ENCODE data around the gene GALNT18. TPM values are rescaled to one million over a fixed set of nuclear protein-coding genes. Genes with fewer than 3 reads are reported as not detected.

GALNT18 gene
- polyA plus RNA-seq, 3 donors, result 9.4 to 16.5 (median 9.6) TPM

DNA sequence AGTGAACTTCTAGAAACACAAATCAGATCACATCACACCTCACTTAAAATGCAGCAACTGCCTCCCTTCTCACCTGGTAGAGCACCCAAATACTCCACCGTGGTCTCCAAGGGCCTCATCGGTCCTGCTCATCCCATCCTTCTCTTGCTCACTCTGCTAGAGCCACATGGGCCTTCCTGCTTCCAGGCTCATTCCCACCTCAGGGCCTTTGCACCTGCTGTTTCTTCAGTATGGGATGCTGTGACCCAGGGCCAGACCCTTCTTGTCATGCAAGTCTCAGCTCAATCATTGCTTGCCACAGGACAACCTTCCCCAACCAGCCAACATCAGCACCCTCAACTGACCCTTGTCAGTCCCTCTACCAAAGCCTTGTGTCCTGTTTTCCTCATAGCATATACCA, 124.9 kb downstream of the GALNT18 start:
- WGBS, 3 donors, result 94 to 97% (median 97%) methylated on average over 2 of the region's 2 CpGs
- H3K27ac ChIP-seq (ENCODE audit: low read depth, low read length), result no peak overlapping the region

DNA sequence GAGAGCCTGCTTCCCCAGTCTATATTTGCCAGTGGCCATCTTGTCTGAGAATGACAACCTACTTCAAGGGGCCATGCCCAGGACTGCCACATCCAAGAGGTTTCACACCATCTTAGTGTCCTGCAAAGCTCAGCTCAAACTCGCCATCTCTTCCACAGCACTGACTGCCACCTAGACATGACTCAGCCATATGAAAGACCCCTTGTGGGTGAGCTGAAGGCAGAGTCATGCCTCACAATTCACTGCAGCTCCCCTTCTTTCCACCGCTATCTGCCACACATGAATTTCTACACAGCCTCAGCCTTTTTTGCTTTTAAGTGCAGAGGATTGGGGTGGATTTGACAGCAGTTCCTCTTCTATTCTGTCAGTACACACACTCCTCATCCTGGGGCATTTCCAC, 127.5 kb downstream of the GALNT18 start:
- WGBS, 3 donors, result 86 to 98% (median 94%) methylated on average over 2 of the region's 2 CpGs
- no peak overlapping the region for H3K27ac ChIP-seq (ENCODE audit: low read depth, low read length)

DNA sequence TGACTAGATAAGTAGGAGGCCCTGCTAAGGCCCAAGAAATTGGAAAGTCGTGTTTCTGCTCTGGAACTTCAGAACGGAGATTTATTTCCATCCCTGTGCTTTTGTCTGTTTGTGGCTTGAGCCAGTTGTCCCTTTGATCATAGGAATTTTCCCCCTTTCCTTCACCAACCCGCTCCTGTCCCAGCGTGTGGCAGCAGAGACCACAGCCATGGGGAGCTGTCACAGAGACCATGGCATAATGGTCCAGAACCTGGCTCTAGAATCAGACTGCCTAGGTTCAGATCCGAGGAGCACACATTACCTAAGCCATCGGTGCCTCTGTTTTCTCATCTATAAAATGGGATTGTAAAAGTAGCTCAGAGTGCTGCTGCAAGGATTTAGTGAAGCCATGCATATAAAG, 128.1 kb downstream of the GALNT18 start:
- WGBS, 3 donors, result 80 to 92% (median 86%) methylated on average over 6 of the region's 6 CpGs
- H3K27ac ChIP-seq (ENCODE audit: low read depth, low read length), result no peak overlapping the region

- 90 to 93% (median 92%) methylated on average over 4 of the region's 4 CpGs for WGBS, 3 donors
- no peak overlapping the region for H3K27ac ChIP-seq (ENCODE audit: low read depth, low read length)
Observed at GRCh38 chr11:11491589-11491988, 130.2 kb downstream of the GALNT18 start.

- no peak overlapping the region for H3K27ac ChIP-seq (ENCODE audit: low read depth, low read length)
- WGBS, 3 donors, result 75 to 87% (median 83%) methylated on average over 2 of the region's 2 CpGs
Observed at GRCh38 chr11:11491014-11491413, 130.8 kb downstream of the GALNT18 start.

DNA sequence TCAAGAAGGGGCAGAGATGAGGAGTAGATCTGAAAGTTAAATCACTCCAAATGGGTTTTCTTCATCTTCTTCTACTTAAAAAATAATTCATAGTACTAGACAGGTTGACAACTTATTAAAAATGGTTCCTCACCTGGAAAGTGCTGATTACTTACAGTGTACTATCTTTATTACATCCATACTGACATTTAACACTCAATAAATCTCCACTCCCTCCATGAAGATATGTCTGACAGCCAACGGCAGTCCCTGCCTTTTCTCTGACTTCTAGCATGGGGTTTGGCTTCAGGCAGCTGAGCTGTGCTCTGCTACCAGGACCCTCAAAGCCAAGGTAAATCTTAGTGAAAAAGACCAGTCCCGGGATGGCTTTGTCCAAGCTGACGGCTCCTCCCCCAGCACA, 135.4 kb downstream of the GALNT18 start:
- WGBS, 3 donors, result 76 to 85% (median 80%) methylated on average over 3 of the region's 3 CpGs
- no peak overlapping the region for H3K27ac ChIP-seq (ENCODE audit: low read depth, low read length)

GRCh38 chr11:11486002-11486401, 135.8 kb downstream of the GALNT18 start:
- 63 to 90% (median 84%) methylated on average over 3 of the region's 3 CpGs for WGBS, 3 donors

GRCh38 chr11:11483627-11484026, 138.2 kb downstream of the GALNT18 start:
- WGBS, 3 donors, result 83 to 86% (median 84%) methylated on average over 11 of the region's 11 CpGs
- H3K27ac ChIP-seq (ENCODE audit: low read depth, low read length), result no peak overlapping the region

More at GRCh38 chr11:11486002-11486401, 135.8 kb downstream of the GALNT18 start:
- H3K27ac ChIP-seq (ENCODE audit: low read depth, low read length), result no peak overlapping the region

GRCh38 chr11:11482730-11483129, 139.1 kb downstream of the GALNT18 start:
- 88 to 94% (median 89%) methylated on average over 3 of the region's 3 CpGs for WGBS, 3 donors
- H3K27ac ChIP-seq (ENCODE audit: low read depth, low read length), result no peak overlapping the region

GRCh38 chr11:11481371-11481770, 140.4 kb downstream of the GALNT18 start:
- H3K27ac ChIP-seq (ENCODE audit: low read depth, low read length), result no peak overlapping the region
- 84 to 88% (median 86%) methylated on average over 4 of the region's 4 CpGs for WGBS, 3 donors

GRCh38 chr11:11480971-11481370, 140.8 kb downstream of the GALNT18 start:
- H3K27ac ChIP-seq (ENCODE audit: low read depth, low read length), result no peak overlapping the region
- 55 to 82% (median 70%) methylated on average over 2 to 3 of the region's 3 CpGs for WGBS, 3 donors

- H3K27ac ChIP-seq (ENCODE audit: low read depth, low read length), result no peak overlapping the region
- WGBS, 3 donors, result 75 to 84% (median 80%) methylated on average over 10 to 12 of the region's 12 CpGs
Observed at GRCh38 chr11:11478687-11479086, 143.1 kb downstream of the GALNT18 start.

- 47 to 71% (median 59%) methylated on average over 2 of the region's 2 CpGs for WGBS, 3 donors
Observed at GRCh38 chr11:11477695-11478420, 143.9 kb downstream of the GALNT18 start.

GRCh38 chr11:11476971-11477645, 144.7 kb downstream of the GALNT18 start:
- 49 to 81% (median 65%) methylated on average over 4 of the region's 4 CpGs for WGBS, 3 donors

More at GRCh38 chr11:11477695-11478420, 143.9 kb downstream of the GALNT18 start:
- no peak overlapping the region for H3K27ac ChIP-seq (ENCODE audit: low read depth, low read length)

DNA sequence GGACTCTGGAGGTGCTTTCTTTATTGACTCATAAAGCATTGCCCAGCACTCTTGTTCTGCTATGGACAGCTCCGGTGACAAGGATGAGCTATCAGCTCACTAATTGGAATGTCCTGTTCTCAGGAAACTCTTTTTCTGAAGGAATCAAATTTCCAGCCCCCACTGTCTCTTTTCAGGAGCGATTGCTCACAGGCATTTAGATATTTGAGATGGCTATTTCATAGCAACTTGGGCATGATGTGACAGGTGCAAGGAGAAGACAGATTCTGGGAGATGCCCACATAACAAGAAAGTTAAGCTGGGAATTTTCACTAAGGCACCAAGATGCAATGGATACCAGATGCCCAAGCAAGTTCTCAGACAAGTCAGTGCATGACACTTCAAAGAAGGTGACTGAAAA, 145.3 kb downstream of the GALNT18 start:
- no peak overlapping the region for H3K27ac ChIP-seq (ENCODE audit: low read depth, low read length)
- WGBS, 3 donors, result 70 to 85% (median 84%) methylated on average over 2 of the region's 2 CpGs

More at GRCh38 chr11:11476971-11477645, 144.7 kb downstream of the GALNT18 start:
- no peak overlapping the region for H3K27ac ChIP-seq (ENCODE audit: low read depth, low read length)

GRCh38 chr11:11472106-11472505, 149.7 kb downstream of the GALNT18 start:
- 33 to 70% (median 38%) methylated on average over 2 of the region's 2 CpGs for WGBS, 3 donors
- H3K27ac ChIP-seq (ENCODE audit: low read depth, low read length), result no peak overlapping the region

DNA sequence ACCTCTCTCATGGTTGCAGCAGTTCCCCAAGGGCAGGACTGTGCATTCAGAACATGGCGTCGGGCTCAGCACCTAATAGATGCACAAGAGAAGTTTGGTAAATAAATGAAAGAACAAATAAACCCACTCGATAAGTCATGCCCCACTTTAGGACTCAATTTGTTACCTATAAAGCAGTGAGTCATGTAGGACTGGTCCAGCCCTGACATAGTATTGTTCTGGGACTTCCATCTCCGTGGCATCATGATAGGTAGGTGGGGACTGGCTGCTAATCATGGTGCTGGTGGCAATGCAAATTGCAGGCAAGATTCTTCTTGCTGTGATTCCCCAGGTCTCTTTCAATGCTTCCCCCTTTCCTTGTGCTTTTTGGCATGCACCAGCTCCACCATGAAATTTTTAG, 150.6 kb downstream of the GALNT18 start:
- no peak overlapping the region for H3K27ac ChIP-seq (ENCODE audit: low read depth, low read length)
- WGBS, 3 donors, result 65 to 74% (median 71%) methylated on average over 4 of the region's 4 CpGs

DNA sequence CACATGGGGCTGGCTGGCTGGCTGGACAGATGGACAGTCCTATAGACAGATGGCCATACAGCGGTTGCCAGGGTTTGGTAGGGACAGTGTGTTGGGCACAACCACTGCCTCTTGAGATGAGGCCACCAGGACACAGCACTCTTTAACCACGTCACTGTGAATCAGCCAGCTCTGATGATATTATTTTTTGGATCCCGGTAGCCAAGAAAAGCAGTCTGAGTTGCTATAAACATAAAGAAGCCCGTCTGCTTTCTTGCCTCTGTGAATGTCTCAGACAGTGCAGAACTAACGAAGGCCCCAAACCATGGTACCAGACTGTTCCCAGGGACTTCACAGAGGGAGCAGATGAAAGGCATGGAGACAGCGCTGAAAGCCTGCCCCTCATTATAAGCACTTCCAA, 152.9 kb downstream of the GALNT18 start:
- 90 to 92% (median 91%) methylated on average over 6 of the region's 6 CpGs for WGBS, 3 donors
- H3K27ac ChIP-seq (ENCODE audit: low read depth, low read length), result no peak overlapping the region

GRCh38 chr11:11467312-11467711, 154.5 kb downstream of the GALNT18 start:
- WGBS, 3 donors, result 85 to 91% (median 90%) methylated on average over 4 of the region's 4 CpGs

DNA sequence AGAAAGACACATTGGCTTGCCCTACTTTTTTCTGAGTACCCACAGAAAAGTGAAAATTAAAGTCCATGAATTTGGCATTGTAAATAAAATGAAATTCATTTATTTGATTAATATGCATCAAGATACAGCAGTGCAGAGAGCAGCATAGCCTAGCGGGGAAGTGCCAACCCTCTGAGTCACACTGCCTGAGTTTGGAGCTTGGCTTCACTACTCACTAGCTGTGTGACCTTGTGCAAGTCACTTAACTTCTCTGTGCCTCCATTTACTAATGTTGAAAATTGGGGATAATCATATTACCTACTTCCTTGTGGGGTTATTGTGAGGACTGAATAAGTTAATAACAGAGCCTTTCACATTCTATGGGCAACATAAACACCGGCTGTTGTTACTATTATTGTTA, 157.2 kb downstream of the GALNT18 start:
- 90 to 93% (median 91%) methylated on average over 2 of the region's 2 CpGs for WGBS, 3 donors
- H3K27ac ChIP-seq (ENCODE audit: low read depth, low read length), result no peak overlapping the region

More at GRCh38 chr11:11467312-11467711, 154.5 kb downstream of the GALNT18 start:
- no peak overlapping the region for H3K27ac ChIP-seq (ENCODE audit: low read depth, low read length)

All from adipose tissue (tissue), 3 donors.